ENCODE results near the gene PTGER2. TPM values are rescaled to one million over a fixed set of nuclear protein-coding genes. Genes with fewer than 3 reads are reported as not detected.

Gene PTGER2
- polyA plus RNA-seq, 1 donor from 2014 or later: not detected

DNA sequence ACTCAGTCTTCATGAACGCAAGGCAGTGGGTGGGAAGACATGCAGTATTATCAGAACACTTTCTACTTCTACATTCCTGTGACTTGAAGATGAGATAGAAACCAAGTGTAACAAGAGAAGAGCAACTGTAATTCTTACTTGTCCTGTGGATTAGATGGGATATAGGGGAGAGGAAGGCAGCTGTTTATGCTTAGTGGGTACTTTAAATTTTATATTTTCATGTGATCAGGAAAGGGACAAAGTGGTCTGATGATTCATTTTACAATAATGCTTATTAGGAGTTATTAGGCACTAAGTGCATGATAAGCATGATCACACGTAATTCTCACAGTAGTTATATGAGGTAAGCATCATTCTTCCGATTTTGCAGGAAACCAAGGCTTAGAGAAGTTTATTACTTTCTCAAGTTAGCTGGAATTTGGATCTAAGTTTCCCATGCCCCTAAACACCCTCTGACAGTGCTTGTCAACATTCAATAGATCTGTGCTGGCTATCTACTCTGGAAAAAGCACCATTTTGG is 52.7 kb downstream of the PTGER2 start:
- no peaks in the 10 kb centered on the region for H4K20me1 ChIP-seq (ENCODE audit: insufficient read depth)
- H3K9me3 ChIP-seq (ENCODE audit: low read length): no peaks in the 10 kb centered on the region
- no peaks in the 10 kb centered on the region for H3K79me2 ChIP-seq (replicated peaks; ENCODE audit: insufficient read depth, low read length)
- H3K9me2 ChIP-seq (ENCODE audit: insufficient read depth, low read length): no peaks in the 10 kb centered on the region
- H3K4me2 ChIP-seq (ENCODE audit: low read length): no peak overlapping the region
- TF ChIP-seq EP300 (conservative IDR thresholded peaks at IDR 0.05; ENCODE audit: poor library complexity, severe bottlenecking) (no peak), POLR2AphosphoS5 (IDR thresholded peaks at IDR 0.05) (no peak), TAF1 (IDR thresholded peaks at IDR 0.05; ENCODE audit: low read depth) (no peak), RAD21 (conservative IDR thresholded peaks at IDR 0.05) (no peak), EZH2 (IDR thresholded peaks at IDR 0.05; ENCODE audit: borderline replicate concordance, insufficient read depth, low read length, poor library complexity, severe bottlenecking) (no peak)
- TF ChIP-seq, protein P1, sequence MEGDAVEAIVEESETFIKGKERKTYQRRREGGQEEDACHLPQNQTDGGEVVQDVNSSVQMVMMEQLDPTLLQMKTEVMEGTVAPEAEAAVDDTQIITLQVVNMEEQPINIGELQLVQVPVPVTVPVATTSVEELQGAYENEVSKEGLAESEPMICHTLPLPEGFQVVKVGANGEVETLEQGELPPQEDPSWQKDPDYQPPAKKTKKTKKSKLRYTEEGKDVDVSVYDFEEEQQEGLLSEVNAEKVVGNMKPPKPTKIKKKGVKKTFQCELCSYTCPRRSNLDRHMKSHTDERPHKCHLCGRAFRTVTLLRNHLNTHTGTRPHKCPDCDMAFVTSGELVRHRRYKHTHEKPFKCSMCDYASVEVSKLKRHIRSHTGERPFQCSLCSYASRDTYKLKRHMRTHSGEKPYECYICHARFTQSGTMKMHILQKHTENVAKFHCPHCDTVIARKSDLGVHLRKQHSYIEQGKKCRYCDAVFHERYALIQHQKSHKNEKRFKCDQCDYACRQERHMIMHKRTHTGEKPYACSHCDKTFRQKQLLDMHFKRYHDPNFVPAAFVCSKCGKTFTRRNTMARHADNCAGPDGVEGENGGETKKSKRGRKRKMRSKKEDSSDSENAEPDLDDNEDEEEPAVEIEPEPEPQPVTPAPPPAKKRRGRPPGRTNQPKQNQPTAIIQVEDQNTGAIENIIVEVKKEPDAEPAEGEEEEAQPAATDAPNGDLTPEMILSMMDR (IDR thresholded peaks at IDR 0.05; ENCODE audit: poor library complexity, severe bottlenecking): no peak
- H3K4me3 ChIP-seq (ENCODE audit: low read length): no peak overlapping the region
- H3F3A ChIP-seq (ENCODE audit: insufficient read depth, low read length, poor library complexity, severe bottlenecking): no peaks in the 10 kb centered on the region
- no peak overlapping the region for H3K9ac ChIP-seq (ENCODE audit: low read length)
- no peaks in the 10 kb centered on the region for H3K36me3 ChIP-seq (ENCODE audit: insufficient read depth, low read length)
- H2AFZ ChIP-seq (ENCODE audit: low read depth, low read length): no peak overlapping the region
- no peak overlapping the region for H3K27ac ChIP-seq (ENCODE audit: low read length)
- no peaks in the 10 kb centered on the region for H3K27me3 ChIP-seq (ENCODE audit: insufficient read depth, low read depth, low read length)

GRCh38 chr14:52369305-52369801 is 55.2 kb downstream of the PTGER2 start:
- Histone ChIP-seq H3K27ac (ENCODE audit: low read length) (no peak overlapping the region), H3F3A (ENCODE audit: insufficient read depth, low read length, poor library complexity, severe bottlenecking) (no peaks in the 10 kb centered on the region), H2AFZ (ENCODE audit: low read depth, low read length) (no peak overlapping the region), H3K4me3 (ENCODE audit: low read length) (no peak overlapping the region), H3K79me2 (replicated peaks; ENCODE audit: insufficient read depth, low read length) (no peaks in the 10 kb centered on the region), H3K36me3 (ENCODE audit: insufficient read depth, low read length) (no peaks in the 10 kb centered on the region), H3K9ac (ENCODE audit: low read length) (no peak overlapping the region), H3K9me3 (ENCODE audit: low read length) (no peaks in the 10 kb centered on the region), H4K20me1 (ENCODE audit: insufficient read depth) (no peaks in the 10 kb centered on the region), H3K27me3 (ENCODE audit: insufficient read depth, low read depth, low read length) (no peaks in the 10 kb centered on the region), H3K4me2 (ENCODE audit: low read length) (no peak overlapping the region), H3K9me2 (ENCODE audit: insufficient read depth, low read length) (no peaks in the 10 kb centered on the region)
- TF ChIP-seq SMC3 (conservative IDR thresholded peaks at IDR 0.05; ENCODE audit: poor library complexity) (no peak), TAF1 (IDR thresholded peaks at IDR 0.05; ENCODE audit: low read depth) (no peak), POLR2AphosphoS5 (IDR thresholded peaks at IDR 0.05) (no peak), EP300 (conservative IDR thresholded peaks at IDR 0.05; ENCODE audit: poor library complexity, severe bottlenecking) (no peak), RAD21 (conservative IDR thresholded peaks at IDR 0.05) (no peak), MXI1 (conservative IDR thresholded peaks at IDR 0.05; ENCODE audit: poor library complexity, severe bottlenecking) (no peak), REST (IDR thresholded peaks at IDR 0.05; ENCODE audit: borderline replicate concordance) (no peak), EZH2 (IDR thresholded peaks at IDR 0.05; ENCODE audit: borderline replicate concordance, insufficient read depth, low read length, poor library complexity, severe bottlenecking) (no peak)
- TF ChIP-seq, protein P1 (IDR thresholded peaks at IDR 0.05; ENCODE audit: poor library complexity, severe bottlenecking): no peak

Measured in neural cell (in vitro differentiated cells).